Activated CD4-positive, alpha-beta T cell treated with anti-CD3 and anti-CD28 coated beads for 36 hours (primary cell): ENCODE measurements around the gene BPGM. TPM values are rescaled to one million over a fixed set of nuclear protein-coding genes. Genes with fewer than 3 reads are reported as not detected.
"Not testable (repeated sequence)": the region's sequence is repeated elsewhere in the genome, so short reads cannot be mapped to it uniquely, and the experiment has no call there.

ENCODE experiments used
- ATAC-seq: fragments of 200-7000 bp; cut with Tn5 transposase; one replicate; pipeline ENCODE4 v1.10.0; 2021; ENCODE audit warnings: mild to moderate bottlenecking, moderate library complexity
- CTCF ChIA-PET: fragments of 350-600 bp; sonication (Branson Sonifier 250); formaldehyde crosslinking; loops from one replicate; lab custom pipeline; 2021; ENCODE audit warnings: antibody characterized with exemption; lab: Charles Lee
- POLR2A ChIA-PET: fragments of 350-600 bp; sonication (Branson Sonifier 250); formaldehyde crosslinking; loops from one replicate; lab custom pipeline; 2021; ENCODE audit warnings: antibody characterized with exemption, inconsistent platforms; lab: Charles Lee
- DNase-seq: peaks from one replicate; pipeline ENCODE4 v3.0.0-alpha.2; 2020
- H3K27ac Mint-ChIP-seq: one replicate; pipeline ENCODE4 v1.8.0; 2021; ENCODE audit warnings: mixed read lengths
- H3K27me3 Mint-ChIP-seq: one replicate; pipeline ENCODE4 v1.8.0; 2021; ENCODE audit warnings: mixed read lengths
- H3K36me3 Mint-ChIP-seq: one replicate; pipeline ENCODE4 v1.8.0; 2021; ENCODE audit warnings: low read depth, mixed read lengths
- H3K4me1 Mint-ChIP-seq: one replicate; pipeline ENCODE4 v1.8.0; 2021; ENCODE audit warnings: mixed read lengths
- H3K4me3 Mint-ChIP-seq: one replicate; pipeline ENCODE4 v1.8.0; 2021; ENCODE audit warnings: mild to moderate bottlenecking, moderate library complexity, mixed read lengths
- H3K9me3 Mint-ChIP-seq: one replicate; pipeline ENCODE4 v1.8.0; 2021; ENCODE audit warnings: low read depth, mixed read lengths
- intact Hi-C, 2 experiments: fragments of 100-400 bp; cut with DNase I in 1 of 2; cut with micrococcal nuclease in 1 of 2; formaldehyde crosslinking; loops; one replicate each; pipeline versions ENCODE4 v1.14.2 to v1.15.1; 2022 to 2024; cut with DNase I, micrococcal nuclease
- total RNA-seq, 2 experiments: library from RNA; stranded (reverse); gene quantifications; one replicate each; pipeline ENCODE4 v1.2.3, GENCODE V29; 2021

BPGM gene
- total RNA-seq, 2 experiments from 2014 or later: 17.5 to 18.6 TPM

- intact Hi-C loops: no loop called here
- H3K4me3 Mint-ChIP-seq: no peak overlapping the region
- DNase-seq: no peak
- no peak overlapping the region for H3K27ac Mint-ChIP-seq
- no peaks in the 10 kb centered on the region for H3K27me3 Mint-ChIP-seq
- peaks cover 2% of the 10 kb centered on the region for H3K4me1 Mint-ChIP-seq
- H3K9me3 Mint-ChIP-seq: no peaks in the 10 kb centered on the region
- peaks cover 1% of the 10 kb centered on the region for H3K36me3 Mint-ChIP-seq
- CTCF ChIA-PET: interaction anchor here (1.9 kb wide), 1 partner anchor 10 kb away, joined by 6 read pairs; no protein-coding TSS in a partner anchor
- no peak for ATAC-seq
- POLR2A ChIA-PET: no interaction called here
These were observed 38.6 kb downstream of the BPGM start for GRCh38 chr7:134685250-134685649.

GRCh38 chr7:134686786-134687185, 40.1 kb downstream of the BPGM start:
- CTCF ChIA-PET: interaction anchor here (0.5 to 1.9 kb wide), 5 partner anchors 9 to 824 kb away, joined by 3 to 6 read pairs (median 4); no protein-coding TSS in a partner anchor
- Mint-ChIP-seq H3K27ac (no peak overlapping the region), H3K4me3 (no peak overlapping the region), H3K36me3 (no peaks in the 10 kb centered on the region), H3K9me3 (no peaks in the 10 kb centered on the region), H3K27me3 (no peaks in the 10 kb centered on the region), H3K4me1 (peaks cover 6% of the 10 kb centered on the region)
- POLR2A ChIA-PET: no interaction called here
- DNase-seq: no peak
- intact Hi-C loops: loop anchor here in 1 of 2 experiments (2.0 kb wide), 1 partner anchor 268 kb away; no protein-coding TSS in a partner anchor
- no peak for ATAC-seq

- DNase-seq, H3K36me3 Mint-ChIP-seq, H3K9me3 Mint-ChIP-seq, intact Hi-C loops, H3K27me3 Mint-ChIP-seq, H3K27ac Mint-ChIP-seq, ATAC-seq, H3K4me3 Mint-ChIP-seq: not testable (repeated sequence)
- ChIA-PET CTCF (interaction anchor here (0.7 to 2.5 kb wide), 22 partner anchors 10 to 271 kb away, joined by 3 to 14 read pairs (median 4); no protein-coding TSS in a partner anchor), POLR2A (interaction anchor here (0.7 kb wide), 1 partner anchor 50 kb away, joined by 3 read pairs; no protein-coding TSS in a partner anchor)
- peaks cover 17% of the 10 kb centered on the region for H3K4me1 Mint-ChIP-seq
These were observed 42.9 kb downstream of the BPGM start for GRCh38 chr7:134689550-134689949.

- ATAC-seq (peak; percentile 37), DNase-seq (no peak)
- peaks cover 17% of the 10 kb centered on the region for H3K4me1 Mint-ChIP-seq
- H3K36me3 Mint-ChIP-seq: no peaks in the 10 kb centered on the region
- intact Hi-C loops: loop anchor here (1.0 to 2.0 kb wide), 4 partner anchors 61 to 264 kb away; no protein-coding TSS in a partner anchor
- POLR2A ChIA-PET: interaction anchor here (0.7 kb wide), 1 partner anchor 49 kb away, joined by 3 read pairs; no protein-coding TSS in a partner anchor
- H3K4me3 Mint-ChIP-seq: no peak overlapping the region
- CTCF ChIA-PET: interaction anchor here (0.6 to 2.5 kb wide), 29 partner anchors 9 to 1489 kb away, joined by 3 to 14 read pairs (median 4); no protein-coding TSS in a partner anchor
- no peaks in the 10 kb centered on the region for H3K9me3 Mint-ChIP-seq
- peaks cover 2% of the 10 kb centered on the region for H3K27me3 Mint-ChIP-seq
- peak overlapping the region; percentile 62 for H3K27ac Mint-ChIP-seq
These were observed 43.4 kb downstream of the BPGM start for GRCh38 chr7:134690016-134690415.

- no peak overlapping the region for H3K4me3 Mint-ChIP-seq
- H3K36me3 Mint-ChIP-seq: no peaks in the 10 kb centered on the region
- ChIA-PET CTCF (interaction anchor here (0.7 to 2.5 kb wide), 27 partner anchors 8 to 1490 kb away, joined by 3 to 14 read pairs (median 4); partner anchors contain the start of gene AGBL3), POLR2A (no interaction called here)
- intact Hi-C loops: loop anchor here (1.0 to 2.0 kb wide), 4 partner anchors 60 to 263 kb away; no protein-coding TSS in a partner anchor
- H3K27ac Mint-ChIP-seq: no peak overlapping the region
- ATAC-seq (no peak), DNase-seq (no peak)
- H3K4me1 Mint-ChIP-seq: peaks cover 17% of the 10 kb centered on the region
- no peaks in the 10 kb centered on the region for H3K9me3 Mint-ChIP-seq
- H3K27me3 Mint-ChIP-seq: peaks cover 2% of the 10 kb centered on the region
These were observed 44.2 kb downstream of the BPGM start for GRCh38 chr7:134690614-134691504.

GRCh38 chr7:134691546-134692343, 45.1 kb downstream of the BPGM start:
- no peak overlapping the region for H3K27ac Mint-ChIP-seq
- intact Hi-C loops: loop anchor here in 1 of 2 experiments (2.0 kb wide), 2 partner anchors 59 to 253 kb away; no protein-coding TSS in a partner anchor
- peaks cover 2% of the 10 kb centered on the region for H3K27me3 Mint-ChIP-seq
- H3K4me1 Mint-ChIP-seq: peaks cover 17% of the 10 kb centered on the region
- H3K9me3 Mint-ChIP-seq: no peaks in the 10 kb centered on the region
- no peaks in the 10 kb centered on the region for H3K36me3 Mint-ChIP-seq
- ChIA-PET POLR2A (no interaction called here), CTCF (interaction anchor here (1.0 to 1.4 kb wide), 3 partner anchors 10 to 294 kb away, joined by 3 to 5 read pairs (median 3); partner anchors contain the start of gene AGBL3)
- DNase-seq (no peak), ATAC-seq (no peak)
- H3K4me3 Mint-ChIP-seq: no peak overlapping the region

- Mint-ChIP-seq H3K27me3 (peaks cover 2% of the 10 kb centered on the region), H3K4me1 (peaks cover 17% of the 10 kb centered on the region), H3K4me3 (no peak overlapping the region), H3K36me3 (no peaks in the 10 kb centered on the region), H3K27ac (no peak overlapping the region), H3K9me3 (no peaks in the 10 kb centered on the region)
- ChIA-PET CTCF (interaction anchor here (1.0 to 1.4 kb wide), 3 partner anchors 9 to 294 kb away, joined by 3 to 5 read pairs (median 3); partner anchors contain the start of gene AGBL3), POLR2A (no interaction called here)
- DNase-seq (no peak), ATAC-seq (no peak)
- intact Hi-C loops: no loop called here
These were observed 45.7 kb downstream of the BPGM start for GRCh38 chr7:134692344-134692705.

- intact Hi-C loops: no loop called here
- ATAC-seq (peak; percentile 94), DNase-seq (peak; percentile 61)
- no peaks in the 10 kb centered on the region for H3K36me3 Mint-ChIP-seq
- ChIA-PET CTCF (interaction anchor here (0.7 to 1.7 kb wide), 7 partner anchors 10 to 59 kb away, joined by 3 to 5 read pairs (median 3); no protein-coding TSS in a partner anchor), POLR2A (interaction anchor here (0.7 kb wide), 1 partner anchor 33 kb away, joined by 3 read pairs; no protein-coding TSS in a partner anchor)
- peaks cover 2% of the 10 kb centered on the region for H3K27me3 Mint-ChIP-seq
- peaks cover 17% of the 10 kb centered on the region for H3K4me1 Mint-ChIP-seq
- no peak overlapping the region for H3K27ac Mint-ChIP-seq
- no peak overlapping the region for H3K4me3 Mint-ChIP-seq
- H3K9me3 Mint-ChIP-seq: no peaks in the 10 kb centered on the region
These were observed 46.6 kb downstream of the BPGM start for GRCh38 chr7:134693256-134693655.

- intact Hi-C loops: no loop called here
- no peak overlapping the region for H3K4me3 Mint-ChIP-seq
- ATAC-seq: no peak
- ChIA-PET POLR2A (no interaction called here), CTCF (interaction anchor here (0.7 to 1.7 kb wide), 7 partner anchors 9 to 1015 kb away, joined by 3 to 6 read pairs (median 4); no protein-coding TSS in a partner anchor)
- H3K27me3 Mint-ChIP-seq: peaks cover 2% of the 10 kb centered on the region
- DNase-seq: no peak
- H3K27ac Mint-ChIP-seq: no peak overlapping the region
- H3K9me3 Mint-ChIP-seq: no peaks in the 10 kb centered on the region
- H3K4me1 Mint-ChIP-seq: peaks cover 17% of the 10 kb centered on the region
- no peaks in the 10 kb centered on the region for H3K36me3 Mint-ChIP-seq
These were observed 47.6 kb downstream of the BPGM start for GRCh38 chr7:134694299-134694698.

GRCh38 chr7:134694767-134695166, 48.1 kb downstream of the BPGM start:
- no peaks in the 10 kb centered on the region for H3K9me3 Mint-ChIP-seq
- ATAC-seq (no peak), DNase-seq (no peak)
- H3K4me1 Mint-ChIP-seq: peaks cover 17% of the 10 kb centered on the region
- no peak overlapping the region for H3K27ac Mint-ChIP-seq
- ChIA-PET CTCF (interaction anchor here (0.7 to 1.7 kb wide), 7 partner anchors 9 to 581 kb away, joined by 3 to 6 read pairs (median 5); no protein-coding TSS in a partner anchor), POLR2A (no interaction called here)
- peaks cover 2% of the 10 kb centered on the region for H3K27me3 Mint-ChIP-seq
- intact Hi-C loops: no loop called here
- H3K36me3 Mint-ChIP-seq: no peaks in the 10 kb centered on the region
- H3K4me3 Mint-ChIP-seq: no peak overlapping the region
